Lower leg skin (tissue), 3 donors: ENCODE data around the gene PACS1.

ENCODE experiments used
- CTCF ChIP-seq, 3 donors: fragments of 450-650 bp; IDR thresholded peaks; one replicate each; pipeline ENCODE4 v1.5.1; 2016; ENCODE audit warnings: antibody characterized with exemption in 3 of 3, mild to moderate bottlenecking in 3 of 3, moderate library complexity in 2 of 3
- POLR2A ChIP-seq, 2 donors: fragments of 450-650 bp; IDR thresholded peaks; one replicate each; pipeline ENCODE4 v1.6.1; 2016 to 2017; ENCODE audit warnings: antibody characterized with exemption in 2 of 2, mild to moderate bottlenecking in 1 of 2, moderate library complexity in 1 of 2

GRCh38 chr11:66233301-66233700 lies 163.2 kb downstream of the PACS1 start:
- TF ChIP-seq CTCF (IDR thresholded peaks at IDR 0.05) (no peak), POLR2A (IDR thresholded peaks at IDR 0.05) (no peak)
